GM21447 (cell line): ENCODE measurements around the gene CNTN1.

ENCODE experiments used
- ATAC-seq: cut with Tn5 transposase; IDR thresholded peaks from one replicate; pipeline ENCODE4 v1.9.1; 2021; ENCODE audit not compliant: unreplicated experiment

CNTN1 gene

DNA sequence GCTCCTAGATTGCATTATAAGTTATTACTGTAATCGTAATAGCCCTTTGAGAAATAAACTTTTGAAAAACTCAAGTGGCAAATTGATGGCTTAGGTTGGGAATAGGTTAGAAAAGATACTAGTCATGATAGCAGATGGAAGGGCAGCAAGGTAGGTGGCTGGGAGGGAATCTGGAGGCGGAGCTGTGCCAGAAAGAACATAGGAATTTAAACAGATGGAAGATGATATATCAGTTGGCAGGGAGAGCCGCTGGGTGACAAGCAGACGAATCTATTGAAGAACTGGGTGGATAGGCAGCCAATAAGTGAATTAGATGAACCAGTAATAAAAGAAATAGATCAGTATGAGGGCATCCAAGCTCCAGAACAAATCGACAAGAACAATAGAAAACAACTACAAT is 142.1 kb downstream of the CNTN1 start:
- ATAC-seq, result no peak

DNA sequence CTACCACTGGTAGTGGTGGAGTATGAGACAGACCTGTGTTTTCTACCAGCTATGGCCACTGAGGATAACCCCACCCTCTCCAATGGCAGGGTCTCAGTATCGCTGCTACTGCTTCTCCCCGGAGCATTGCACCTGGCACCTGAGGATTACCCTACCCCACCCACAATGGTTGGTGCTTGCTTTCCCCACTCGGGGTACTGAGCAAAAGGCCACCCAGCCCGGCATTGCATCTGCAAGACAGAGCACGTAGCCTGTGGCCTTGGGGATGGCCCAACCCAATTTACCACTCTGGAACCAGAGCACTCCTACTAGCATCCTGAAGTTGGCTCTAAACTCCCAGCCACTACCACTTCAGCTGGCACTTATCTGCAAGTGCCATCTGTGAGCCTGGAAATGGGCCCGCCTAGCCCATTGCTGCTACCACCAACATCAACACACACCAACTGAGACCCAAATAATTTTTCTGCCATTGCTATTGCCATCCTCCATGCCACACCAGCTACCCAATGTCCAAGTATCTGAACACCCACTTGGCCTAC is 145.7 kb downstream of the CNTN1 start:
- no peak for ATAC-seq

GRCh38 chr12:40843495-40843894 is 151.3 kb downstream of the CNTN1 start:
- ATAC-seq, result no peak

DNA sequence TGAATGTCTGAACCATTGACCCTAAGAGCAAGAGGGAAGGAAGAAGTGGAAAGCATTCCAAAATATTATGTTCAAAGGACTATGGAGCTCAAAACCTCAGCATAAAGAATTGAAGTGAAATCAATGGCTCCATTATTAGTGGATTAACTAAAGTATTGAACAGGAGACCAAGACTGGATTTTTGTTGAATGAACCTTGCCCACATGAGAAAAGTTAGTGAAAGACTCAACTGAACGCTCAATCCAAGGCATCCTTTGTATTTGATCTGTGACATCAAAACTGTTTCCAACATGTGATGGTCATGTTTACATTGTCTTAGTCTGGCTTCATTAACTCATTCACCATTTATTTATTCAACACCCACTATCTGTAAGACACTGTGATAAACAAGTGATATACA is 161.0 kb downstream of the CNTN1 start:
- ATAC-seq, result no peak

DNA sequence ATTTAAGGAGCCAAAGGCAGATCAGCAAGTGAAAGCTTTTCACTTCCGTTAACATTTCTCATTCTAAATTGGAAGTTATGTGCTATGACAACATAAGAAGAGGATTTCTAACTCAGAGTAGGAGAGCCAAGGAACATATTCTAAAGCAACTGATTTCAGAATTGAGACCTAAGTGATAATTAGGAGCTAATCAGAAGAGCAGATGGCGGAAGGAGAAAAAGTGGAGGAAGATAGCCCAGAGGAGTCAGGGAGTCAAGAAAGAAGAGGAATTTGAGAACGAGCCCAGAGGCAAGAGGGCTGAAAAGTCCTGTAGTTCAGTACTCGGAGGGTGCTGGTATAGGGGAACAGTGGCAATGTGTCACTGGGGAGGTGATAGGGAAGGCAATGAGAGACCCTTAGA is 162.4 kb downstream of the CNTN1 start:
- no peak for ATAC-seq

- no peak for ATAC-seq
Observed at GRCh38 chr12:40864891-40865290, 172.7 kb downstream of the CNTN1 start.

- no peak for ATAC-seq
Observed at GRCh38 chr12:40870981-40871380, 178.7 kb downstream of the CNTN1 start.

GRCh38 chr12:40874868-40875267 is 182.6 kb downstream of the CNTN1 start:
- ATAC-seq, result no peak

GRCh38 chr12:40889329-40889728 is 197.1 kb downstream of the CNTN1 start:
- ATAC-seq, result no peak

DNA sequence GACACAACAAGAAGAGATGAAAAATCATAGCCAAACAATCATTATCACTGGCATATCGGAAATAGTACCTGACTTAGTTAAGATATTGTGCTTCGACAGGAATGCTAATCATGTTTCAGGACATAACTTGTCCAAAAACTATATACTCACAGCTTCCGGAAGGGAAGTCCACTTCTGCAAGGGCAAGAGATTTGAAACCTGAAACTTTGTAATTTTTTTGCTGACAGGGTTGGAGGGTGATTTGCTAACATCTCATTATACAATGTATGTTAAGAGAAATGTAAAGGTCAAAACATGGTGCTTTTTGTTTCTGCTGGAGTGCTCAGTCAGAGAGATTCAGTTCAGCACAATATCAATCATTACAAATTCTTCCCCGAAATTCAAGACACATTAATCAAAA is 200.3 kb downstream of the CNTN1 start:
- ATAC-seq, result no peak

DNA sequence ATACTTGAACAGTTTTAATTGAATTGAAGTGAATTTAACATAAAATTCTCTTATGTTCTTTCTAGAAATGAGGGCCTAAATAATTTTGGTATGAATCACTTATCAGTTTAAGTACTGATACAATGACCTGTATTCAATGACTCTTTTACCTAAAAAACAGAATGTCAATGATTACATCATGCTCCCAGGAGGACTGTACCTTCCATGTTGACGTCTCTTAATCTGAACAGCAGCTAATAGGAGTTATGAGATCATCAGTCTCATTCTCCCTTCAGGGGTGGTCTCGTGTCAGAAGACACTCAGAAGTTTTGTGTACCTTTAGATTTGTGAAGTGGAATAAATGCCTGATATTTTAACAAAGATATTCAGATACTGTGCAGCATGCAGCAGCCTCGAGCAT is 206.3 kb downstream of the CNTN1 start:
- no peak for ATAC-seq

DNA sequence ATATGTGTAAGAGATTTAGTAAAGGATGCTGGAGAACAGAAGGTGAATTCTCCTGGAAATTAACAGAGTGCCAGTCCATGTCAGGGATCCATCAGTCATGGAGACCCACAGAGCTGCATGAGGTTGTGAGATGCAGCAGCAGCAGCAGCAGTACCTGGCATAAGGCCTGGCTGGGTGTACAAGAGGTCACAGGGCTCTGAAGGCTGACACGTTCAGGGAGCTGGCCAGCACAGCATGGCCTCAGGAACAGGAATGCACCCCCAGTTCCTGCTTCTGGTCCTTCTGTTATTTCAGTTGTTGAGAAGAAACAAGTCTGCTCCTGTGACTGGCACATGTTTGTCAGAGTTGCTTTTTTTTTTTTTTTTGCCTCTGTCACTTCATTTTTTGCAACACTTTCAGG is 210.8 kb downstream of the CNTN1 start:
- ATAC-seq, result no peak

GRCh38 chr12:40907115-40907527 is 214.9 kb downstream of the CNTN1 start:
- no peak for ATAC-seq

GRCh38 chr12:40911676-40912075 is 219.4 kb downstream of the CNTN1 start:
- ATAC-seq, result no peak

DNA sequence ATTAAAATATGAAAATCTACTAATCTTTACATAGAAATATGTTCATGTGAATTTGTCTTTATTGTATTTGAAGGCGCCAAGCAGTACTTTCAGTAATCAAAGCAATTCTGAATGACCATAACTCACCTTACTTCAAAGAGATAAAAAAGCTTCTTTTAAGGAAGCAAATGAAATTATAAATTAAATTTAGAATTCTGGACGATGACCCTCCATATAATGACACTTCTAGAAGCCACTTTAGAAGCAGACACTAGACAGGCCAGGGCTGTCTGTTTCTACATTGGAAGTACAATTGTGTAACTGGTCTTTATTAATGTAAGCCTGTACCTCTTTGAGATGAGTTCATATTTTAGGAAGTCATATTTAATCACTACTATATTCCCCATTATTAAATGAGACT is 222.9 kb downstream of the CNTN1 start:
- no peak for ATAC-seq

GRCh38 chr12:40917561-40917960 is 225.3 kb downstream of the CNTN1 start:
- ATAC-seq, result no peak

GRCh38 chr12:40921563-40922163 is 229.4 kb downstream of the CNTN1 start:
- ATAC-seq, result no peak

DNA sequence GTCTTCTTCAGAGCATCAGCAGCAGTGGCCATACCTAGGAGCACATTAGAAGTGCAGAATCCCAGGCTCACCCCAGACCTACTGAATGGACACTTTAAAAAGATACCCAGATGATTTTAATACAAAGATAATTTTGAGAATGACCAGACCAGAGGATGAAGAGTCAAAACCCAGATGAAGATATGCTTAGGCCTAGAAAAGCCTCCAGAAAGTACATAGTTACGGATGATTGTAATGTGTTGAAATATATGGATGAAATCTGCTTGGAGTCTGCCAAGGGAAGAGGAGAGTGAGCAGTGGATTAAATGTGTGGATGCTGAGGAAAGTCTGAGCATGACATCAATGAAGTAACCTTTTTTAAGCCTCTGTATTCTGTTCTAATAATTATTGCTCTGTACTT is 245.7 kb downstream of the CNTN1 start:
- no peak for ATAC-seq

DNA sequence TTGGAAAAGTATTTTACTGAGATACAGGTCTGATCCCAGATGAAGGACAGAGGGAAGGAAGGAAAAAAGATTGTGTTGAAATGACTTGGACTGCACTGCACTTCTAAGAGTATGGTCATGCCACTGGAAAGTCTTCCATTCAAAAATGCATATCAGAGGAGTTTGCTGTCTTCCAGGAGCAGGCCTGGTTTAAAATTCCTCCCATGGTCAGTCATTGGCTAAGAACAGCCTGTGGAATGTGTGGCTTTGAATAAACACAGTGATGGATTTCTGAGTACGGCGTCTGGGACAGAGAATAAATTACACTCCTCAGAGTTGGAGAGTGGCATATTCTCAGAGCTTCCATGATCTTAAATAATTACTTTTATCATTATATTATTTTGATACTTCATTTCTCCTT is 250.1 kb downstream of the CNTN1 start:
- no peak for ATAC-seq

DNA sequence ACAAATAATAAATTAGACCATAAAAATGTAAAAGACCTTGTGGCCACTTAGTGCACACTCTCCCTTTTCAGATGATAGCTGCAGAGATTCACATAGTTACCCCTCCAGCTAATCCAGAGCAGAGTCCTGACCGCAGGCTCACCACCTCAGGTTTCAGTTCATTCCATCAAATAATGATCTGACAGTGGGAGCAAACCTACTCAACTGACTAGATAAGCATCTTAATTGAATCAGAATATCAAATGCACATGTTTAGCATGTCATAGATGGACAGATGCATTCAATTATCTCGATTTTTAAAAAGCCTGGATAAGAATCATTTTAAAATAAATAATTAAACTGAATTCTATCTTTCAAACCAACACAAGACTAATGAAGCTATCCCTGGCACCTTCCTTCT is 253.5 kb downstream of the CNTN1 start:
- ATAC-seq, result no peak

- no peak for ATAC-seq
Observed at GRCh38 chr12:40946612-40947194, 254.5 kb downstream of the CNTN1 start.

DNA sequence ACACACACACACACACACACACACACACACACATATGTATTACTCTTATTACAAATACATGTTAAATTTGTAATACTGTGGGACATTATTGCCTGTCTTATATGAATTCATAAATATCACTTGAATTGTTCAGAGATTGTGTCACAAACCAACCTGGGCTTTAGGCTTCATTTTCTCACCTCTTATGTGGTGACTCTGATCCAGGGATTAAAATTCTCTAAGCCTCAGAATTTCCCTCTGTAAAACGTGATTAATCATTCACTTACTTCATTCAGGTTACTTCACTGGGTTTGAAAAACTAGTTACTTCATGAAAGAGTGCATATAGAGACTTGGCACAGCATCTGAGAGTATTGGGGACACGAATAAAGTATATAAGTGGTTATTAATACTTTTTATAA is 255.6 kb downstream of the CNTN1 start:
- no peak for ATAC-seq

- no peak for ATAC-seq
Observed at GRCh38 chr12:40953076-40953475, 260.8 kb downstream of the CNTN1 start.
